SK-N-SH (cell line): ENCODE data around the gene HAGH. TPM values are rescaled to one million over a fixed set of nuclear protein-coding genes. Genes with fewer than 3 reads are reported as not detected.

Experiments
- CTCF ChIA-PET: fragments of 300-600, 350-600 bp; formaldehyde crosslinking; extraction: SDS; loops from one replicate; lab custom pipeline; 2021; lab: Yijun Ruan, JAX
- POLR2A ChIA-PET: fragments of 350-600 bp; sonication (Branson Sonifier 250); formaldehyde crosslinking; extraction: SDS; loops from one replicate; lab custom pipeline; 2020; ENCODE audit warnings: antibody characterized with exemption, inconsistent platforms; lab: Yijun Ruan, JAX
- DNase-seq: peaks from one replicate; pipeline ENCODE4 v3.0.0; 2012
- H2AFZ ChIP-seq: fragments of 200-600 bp; sonication (generic); 2 replicates; pipeline ENCODE4 v1.8.1; 2016; ENCODE audit warnings: antibody characterized with exemption, mild to moderate bottlenecking, low read depth
- H3F3A ChIP-seq: fragments of 200-600 bp; sonication (generic); replicated peaks from 2 replicates; pipeline ENCODE3; 2016; ENCODE audit warnings: antibody characterized with exemption, mild to moderate bottlenecking; ENCODE audit not compliant: insufficient read depth
- H3K27ac ChIP-seq, 2 experiments: fragments of 200-500 bp in 1 of 2; fragments of 200-600 bp in 1 of 2; sonication (Bioruptor generic) in 1 of 2; sonication (generic), shearing (Covaris generic) in 1 of 2; 2 replicates each; pipeline versions ENCODE4 v1.5.1 to v1.6.1; 2014 to 2016; ENCODE audit warnings: low read depth in 2 of 2, inconsistent platforms in 1 of 2, low read length in 1 of 2, mild to moderate bottlenecking in 1 of 2, mixed read lengths in 1 of 2
- H3K27me3 ChIP-seq: fragments of 200-600 bp; sonication (generic), shearing (Covaris generic); 2 replicates; pipeline ENCODE4 v1.6.1; 2016; ENCODE audit warnings: mixed run types; ENCODE audit not compliant: insufficient read depth
- H3K36me3 ChIP-seq, 2 experiments: fragments of 200-500 bp in 1 of 2; fragments of 200-600 bp in 1 of 2; sonication (Bioruptor generic) in 1 of 2; sonication (generic) in 1 of 2; replicated peaks in 1 of 2; 2 replicates each; pipeline versions ENCODE3 to v1.5.1; 2014 to 2016; ENCODE audit warnings: low read length in 1 of 2, mild to moderate bottlenecking in 1 of 2; ENCODE audit not compliant: insufficient read depth in 2 of 2, control insufficient read depth in 1 of 2
- H3K4me1 ChIP-seq, 2 experiments: fragments of 200-500 bp in 1 of 2; fragments of 200-600 bp in 1 of 2; sonication (Bioruptor generic) in 1 of 2; sonication (generic), shearing (Covaris generic) in 1 of 2; 2 replicates each; pipeline versions ENCODE4 v1.5.1 to v1.6.1; 2014 to 2016; ENCODE audit warnings: low read depth in 1 of 2, low read length in 1 of 2, mixed run types in 1 of 2; ENCODE audit not compliant: insufficient read depth in 2 of 2, control insufficient read depth in 1 of 2
- H3K4me2 ChIP-seq: fragments of 200-600 bp; sonication (generic), shearing (Covaris generic); 2 replicates; pipeline ENCODE4 v1.6.1; 2017; ENCODE audit warnings: mixed run types
- H3K4me3 ChIP-seq, 2 experiments: fragments of 200-500 bp in 1 of 2; fragments of 200-600 bp in 1 of 2; sonication (Bioruptor generic) in 1 of 2; sonication (generic), shearing (Covaris generic) in 1 of 2; 2 replicates each; pipeline versions ENCODE4 v1.5.1 to v1.8.1; 2014 to 2016; ENCODE audit warnings: low read depth in 2 of 2, inconsistent platforms in 1 of 2, low read length in 1 of 2, mild to moderate bottlenecking in 1 of 2, mixed read lengths in 1 of 2, moderate library complexity in 1 of 2
- H3K79me2 ChIP-seq: fragments of 200-600 bp; sonication (generic); 2 replicates; pipeline ENCODE4 v1.8.1; 2017; ENCODE audit warnings: mild to moderate bottlenecking; ENCODE audit not compliant: insufficient read depth
- H3K9ac ChIP-seq: fragments of 200-600 bp; sonication (generic); 2 replicates; pipeline ENCODE4 v1.6.1; 2017; ENCODE audit warnings: mixed run types
- H3K9me2 ChIP-seq: fragments of 200-600 bp; sonication (generic); 2 replicates; pipeline ENCODE4 v1.6.1; 2017; ENCODE audit warnings: mixed run types
- H3K9me3 ChIP-seq: fragments of 200-600 bp; sonication (generic); 2 replicates; pipeline ENCODE4 v1.6.1; 2017; ENCODE audit warnings: mixed run types, mild to moderate bottlenecking, moderate library complexity
- H4K20me1 ChIP-seq: fragments of 200-600 bp; sonication (generic); 2 replicates; pipeline ENCODE4 v1.6.1; 2017; ENCODE audit warnings: mild to moderate bottlenecking, mixed run types; ENCODE audit not compliant: insufficient read depth
- ELF1 ChIP-seq: IDR thresholded peaks from 2 replicates; pipeline ENCODE4 v1.4.0; 2012
- EZH2phosphoT487 ChIP-seq: fragments of 200-600 bp; sonication (generic); IDR thresholded peaks from 2 replicates; pipeline ENCODE4 v1.6.1; 2017; ENCODE audit warnings: low read depth, mixed run types, mild to moderate bottlenecking, antibody characterized with exemption, moderate library complexity, borderline replicate concordance
- FOSL2 ChIP-seq: IDR thresholded peaks from 2 replicates; pipeline ENCODE4 v1.4.0; 2012; ENCODE audit warnings: low read depth, mild to moderate bottlenecking, moderate library complexity, borderline replicate concordance
- IRF3 ChIP-seq: fragments of 150-350 bp; IDR thresholded peaks from 2 replicates; pipeline ENCODE4 v1.6.1; 2016; ENCODE audit warnings: mild to moderate bottlenecking, low read depth, low read length
- JUND ChIP-seq: IDR thresholded peaks from 2 replicates; pipeline ENCODE4 v1.4.0; 2012
- MEF2A ChIP-seq: IDR thresholded peaks from 2 replicates; pipeline ENCODE4 v1.4.0; 2012; ENCODE audit warnings: low read depth, borderline replicate concordance
- NRF1 ChIP-seq: IDR thresholded peaks from 2 replicates; pipeline ENCODE4 v1.6.1; 2012; ENCODE audit warnings: low read depth, mild to moderate bottlenecking, low read length
- RAD21 ChIP-seq: IDR thresholded peaks from 2 replicates; pipeline ENCODE4 v1.6.1; 2012; ENCODE audit warnings: mild to moderate bottlenecking, low read length
- RFX5 ChIP-seq: IDR thresholded peaks from 2 replicates; pipeline ENCODE4 v1.6.1; 2012; ENCODE audit warnings: mild to moderate bottlenecking, improper control_type of control experiment, low read length
- RXRA ChIP-seq: IDR thresholded peaks from 2 replicates; pipeline ENCODE4 v1.4.0; 2012; ENCODE audit warnings: low read depth, mild to moderate bottlenecking, borderline replicate concordance
- SIN3A ChIP-seq: IDR thresholded peaks from 2 replicates; pipeline ENCODE4 v1.6.1; 2012; ENCODE audit warnings: low read depth, mild to moderate bottlenecking, low read length, moderate library complexity, borderline replicate concordance
- SMC3 ChIP-seq: IDR thresholded peaks from 2 replicates; pipeline ENCODE4 v1.6.1; 2012; ENCODE audit warnings: low read depth, low read length, improper control_type of control experiment
- YY1 ChIP-seq: IDR thresholded peaks from 2 replicates; pipeline ENCODE4 v1.4.0; 2012; ENCODE audit warnings: low read depth, mild to moderate bottlenecking
- ZBTB33 ChIP-seq: IDR thresholded peaks from 2 replicates; pipeline ENCODE4 v1.4.0; 2012; ENCODE audit warnings: low read depth, borderline replicate concordance
- WGBS: methylation state at CpG from one replicate; pipeline ENCODE4 v1.1.6; 2017; ENCODE audit warnings: low lambda C conversion rate; 5-methylcytosine and 5-hydroxymethylcytosine counted together
- polyA plus RNA-seq, 3 experiments: library from polyadenylated mRNA; depleted of rRNA; stranded (reverse); fragments of >200 nt; gene quantifications; 2 replicates each; pipeline ENCODE4 v1.2.3, GENCODE V29; 2012
- TF ChIP-seq, protein P1 (sequence below): IDR thresholded peaks from 2 replicates; pipeline ENCODE4 v1.4.0; 2012; ENCODE audit warnings: low read depth
- TF ChIP-seq, protein P2 (sequence below): IDR thresholded peaks from 2 replicates; pipeline ENCODE4 v1.6.1; 2012; ENCODE audit warnings: mild to moderate bottlenecking, low read depth, low read length, moderate library complexity
- TF ChIP-seq, protein P3 (sequence below): IDR thresholded peaks from 2 replicates; pipeline ENCODE4; 2012
- TF ChIP-seq, protein P4 (sequence below): fragments of 200-600 bp; sonication (generic); IDR thresholded peaks from 2 replicates; pipeline ENCODE4 v1.6.1; 2017; ENCODE audit warnings: antibody characterized with exemption, mild to moderate bottlenecking, moderate library complexity

The HAGH gene
- polyA plus RNA-seq, 1 of the 3 experiments (the other 2 are of a cell fraction) = 138 TPM

DNA sequence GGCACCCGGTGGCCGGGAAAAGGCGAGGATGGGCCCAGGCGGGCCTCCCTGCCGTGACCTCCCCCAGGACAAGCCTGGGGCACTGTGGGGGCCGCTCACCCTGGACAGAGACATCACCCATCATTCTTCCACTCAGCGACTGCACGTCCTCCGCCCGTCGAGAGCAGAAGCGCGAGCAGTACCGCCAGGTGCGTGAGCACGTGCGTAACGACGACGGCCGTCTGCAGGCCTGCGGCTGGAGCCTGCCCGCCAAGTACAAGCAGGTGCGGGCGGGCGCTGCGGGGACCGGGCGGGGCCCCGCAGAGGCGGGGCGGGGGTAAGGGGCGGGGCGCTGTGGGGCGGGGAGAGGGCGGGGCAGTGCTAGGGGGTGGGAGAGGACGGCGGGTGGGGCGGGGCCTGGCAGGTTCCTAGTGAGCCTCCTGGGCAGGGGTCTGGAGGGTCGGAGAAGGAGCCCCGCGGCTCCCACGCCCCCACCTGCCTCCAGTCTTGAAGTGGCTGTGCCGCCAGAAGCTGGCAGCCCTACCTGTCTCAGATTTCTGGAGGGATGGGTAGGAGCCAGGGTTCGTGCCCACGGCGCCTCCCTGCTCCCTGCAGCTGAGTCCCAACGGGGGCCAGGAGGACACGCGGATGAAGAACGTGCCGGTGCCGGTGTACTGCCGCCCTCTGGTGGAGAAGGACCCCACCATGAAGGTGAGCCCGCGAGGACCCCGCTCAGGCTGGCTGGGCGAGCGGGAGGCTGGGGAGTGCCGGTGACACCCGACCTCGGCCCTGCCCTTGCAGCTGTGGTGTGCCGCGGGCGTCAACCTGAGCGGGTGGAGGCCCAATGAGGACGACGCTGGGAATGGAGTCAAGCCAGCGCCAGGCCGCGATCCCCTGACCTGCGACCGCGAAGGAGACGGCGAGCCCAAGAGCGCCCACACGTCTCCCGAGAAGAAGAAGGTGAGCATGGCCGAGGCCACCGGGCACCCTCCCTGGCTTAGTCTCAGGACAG, 62.8 kb downstream of the HAGH start:
- Histone ChIP-seq H3K27me3 (no peaks in the 10 kb centered on the region), H3K36me3 (peaks cover 0 to 75% of the 10 kb centered on the region in 2 experiments), H3F3A (no peaks in the 10 kb centered on the region), H4K20me1 (no peaks in the 10 kb centered on the region), H3K79me2 (no peaks in the 10 kb centered on the region), H3K27ac (no peak overlapping the region), H3K4me1 (no peaks in the 10 kb centered on the region), H3K9me2 (no peaks in the 10 kb centered on the region), H2AFZ (no peak overlapping the region), H3K9ac (no peak overlapping the region), H3K9me3 (no peaks in the 10 kb centered on the region), H3K4me2 (no peak overlapping the region), H3K4me3 (peak overlapping the region in 1 of 2 experiments; percentile 32; a peak in 1 of 4 replicates)
- TF ChIP-seq YY1 (no peak), RFX5 (no peak), SMC3 (no peak), SIN3A (no peak), IRF3 (no peak), RAD21 (0 out of 2 replicates have a peak, but pooled peaks have one; percentile 10), ZBTB33 (no peak), RXRA (no peak), MEF2A (no peak), ELF1 (no peak), JUND (no peak), NRF1 (no peak), FOSL2 (no peak), EZH2phosphoT487 (no peak)
- TF ChIP-seq, protein P1, sequence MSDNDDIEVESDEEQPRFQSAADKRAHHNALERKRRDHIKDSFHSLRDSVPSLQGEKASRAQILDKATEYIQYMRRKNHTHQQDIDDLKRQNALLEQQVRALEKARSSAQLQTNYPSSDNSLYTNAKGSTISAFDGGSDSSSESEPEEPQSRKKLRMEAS = no peak
- TF ChIP-seq, protein P2, sequence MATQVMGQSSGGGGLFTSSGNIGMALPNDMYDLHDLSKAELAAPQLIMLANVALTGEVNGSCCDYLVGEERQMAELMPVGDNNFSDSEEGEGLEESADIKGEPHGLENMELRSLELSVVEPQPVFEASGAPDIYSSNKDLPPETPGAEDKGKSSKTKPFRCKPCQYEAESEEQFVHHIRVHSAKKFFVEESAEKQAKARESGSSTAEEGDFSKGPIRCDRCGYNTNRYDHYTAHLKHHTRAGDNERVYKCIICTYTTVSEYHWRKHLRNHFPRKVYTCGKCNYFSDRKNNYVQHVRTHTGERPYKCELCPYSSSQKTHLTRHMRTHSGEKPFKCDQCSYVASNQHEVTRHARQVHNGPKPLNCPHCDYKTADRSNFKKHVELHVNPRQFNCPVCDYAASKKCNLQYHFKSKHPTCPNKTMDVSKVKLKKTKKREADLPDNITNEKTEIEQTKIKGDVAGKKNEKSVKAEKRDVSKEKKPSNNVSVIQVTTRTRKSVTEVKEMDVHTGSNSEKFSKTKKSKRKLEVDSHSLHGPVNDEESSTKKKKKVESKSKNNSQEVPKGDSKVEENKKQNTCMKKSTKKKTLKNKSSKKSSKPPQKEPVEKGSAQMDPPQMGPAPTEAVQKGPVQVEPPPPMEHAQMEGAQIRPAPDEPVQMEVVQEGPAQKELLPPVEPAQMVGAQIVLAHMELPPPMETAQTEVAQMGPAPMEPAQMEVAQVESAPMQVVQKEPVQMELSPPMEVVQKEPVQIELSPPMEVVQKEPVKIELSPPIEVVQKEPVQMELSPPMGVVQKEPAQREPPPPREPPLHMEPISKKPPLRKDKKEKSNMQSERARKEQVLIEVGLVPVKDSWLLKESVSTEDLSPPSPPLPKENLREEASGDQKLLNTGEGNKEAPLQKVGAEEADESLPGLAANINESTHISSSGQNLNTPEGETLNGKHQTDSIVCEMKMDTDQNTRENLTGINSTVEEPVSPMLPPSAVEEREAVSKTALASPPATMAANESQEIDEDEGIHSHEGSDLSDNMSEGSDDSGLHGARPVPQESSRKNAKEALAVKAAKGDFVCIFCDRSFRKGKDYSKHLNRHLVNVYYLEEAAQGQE = no peak
- TF ChIP-seq, protein P3, sequence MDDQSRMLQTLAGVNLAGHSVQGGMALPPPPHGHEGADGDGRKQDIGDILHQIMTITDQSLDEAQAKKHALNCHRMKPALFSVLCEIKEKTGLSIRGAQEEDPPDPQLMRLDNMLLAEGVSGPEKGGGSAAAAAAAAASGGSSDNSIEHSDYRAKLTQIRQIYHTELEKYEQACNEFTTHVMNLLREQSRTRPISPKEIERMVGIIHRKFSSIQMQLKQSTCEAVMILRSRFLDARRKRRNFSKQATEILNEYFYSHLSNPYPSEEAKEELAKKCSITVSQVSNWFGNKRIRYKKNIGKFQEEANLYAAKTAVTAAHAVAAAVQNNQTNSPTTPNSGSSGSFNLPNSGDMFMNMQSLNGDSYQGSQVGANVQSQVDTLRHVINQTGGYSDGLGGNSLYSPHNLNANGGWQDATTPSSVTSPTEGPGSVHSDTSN = no peak
- TF ChIP-seq, protein P4, sequence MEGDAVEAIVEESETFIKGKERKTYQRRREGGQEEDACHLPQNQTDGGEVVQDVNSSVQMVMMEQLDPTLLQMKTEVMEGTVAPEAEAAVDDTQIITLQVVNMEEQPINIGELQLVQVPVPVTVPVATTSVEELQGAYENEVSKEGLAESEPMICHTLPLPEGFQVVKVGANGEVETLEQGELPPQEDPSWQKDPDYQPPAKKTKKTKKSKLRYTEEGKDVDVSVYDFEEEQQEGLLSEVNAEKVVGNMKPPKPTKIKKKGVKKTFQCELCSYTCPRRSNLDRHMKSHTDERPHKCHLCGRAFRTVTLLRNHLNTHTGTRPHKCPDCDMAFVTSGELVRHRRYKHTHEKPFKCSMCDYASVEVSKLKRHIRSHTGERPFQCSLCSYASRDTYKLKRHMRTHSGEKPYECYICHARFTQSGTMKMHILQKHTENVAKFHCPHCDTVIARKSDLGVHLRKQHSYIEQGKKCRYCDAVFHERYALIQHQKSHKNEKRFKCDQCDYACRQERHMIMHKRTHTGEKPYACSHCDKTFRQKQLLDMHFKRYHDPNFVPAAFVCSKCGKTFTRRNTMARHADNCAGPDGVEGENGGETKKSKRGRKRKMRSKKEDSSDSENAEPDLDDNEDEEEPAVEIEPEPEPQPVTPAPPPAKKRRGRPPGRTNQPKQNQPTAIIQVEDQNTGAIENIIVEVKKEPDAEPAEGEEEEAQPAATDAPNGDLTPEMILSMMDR = peak; percentile 40
- DNase-seq = peak; percentile 75
- 93% methylated on average over 56 of the region's 81 CpGs for WGBS
- POLR2A ChIA-PET = interaction anchor here (1.2 kb wide), 1 partner anchor 14 kb away, joined by 3 read pairs; no protein-coding TSS in a partner anchor
- CTCF ChIA-PET = interaction anchor here (1.2 to 1.9 kb wide), 4 partner anchors 9 to 165 kb away, joined by 3 to 7 read pairs (median 4); partner anchors contain the start of genes EME2, MAPK8IP3 and MRPS34
